Measurements from ENCODE around the gene PRKAB1. TPM values are rescaled to one million over a fixed set of nuclear protein-coding genes. Genes with fewer than 3 reads are reported as not detected.

Gene PRKAB1
- total RNA-seq, 2 experiments from 2014 or later, result 18.6 to 24.2 TPM

DNA sequence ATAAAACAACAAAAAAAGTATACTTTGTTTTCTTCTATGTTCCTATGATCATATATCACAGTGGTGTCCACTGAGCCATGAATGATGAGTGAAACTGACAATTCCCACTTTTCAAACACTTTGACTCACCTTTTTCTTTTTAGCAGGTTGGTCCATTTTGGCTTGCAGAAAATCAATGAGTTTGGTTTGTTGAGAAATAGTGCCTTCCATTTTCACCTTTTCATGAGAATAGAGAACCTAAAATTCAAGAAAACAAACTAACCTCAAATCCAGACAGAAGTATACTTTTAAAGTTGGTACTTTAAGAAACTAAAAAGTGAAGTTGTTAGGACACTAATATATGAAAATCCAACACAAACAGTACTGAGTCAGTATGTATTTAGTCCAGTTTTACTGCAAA lies 52.4 kb downstream of the PRKAB1 start:
- no peaks in the 10 kb centered on the region for H3K36me3 ChIP-seq (ENCODE audit: insufficient read depth, low read length)
- DNase-seq (no peak), ATAC-seq (ENCODE audit: poor library complexity) (no peak)
- H3K27me3 ChIP-seq (ENCODE audit: control insufficient read depth in 1 of 2, insufficient read depth in 2 of 2, low read length in 2 of 2), result no peaks in the 10 kb centered on the region
- CTCF ChIA-PET, result no interaction called here
- TF ChIP-seq, protein P1, sequence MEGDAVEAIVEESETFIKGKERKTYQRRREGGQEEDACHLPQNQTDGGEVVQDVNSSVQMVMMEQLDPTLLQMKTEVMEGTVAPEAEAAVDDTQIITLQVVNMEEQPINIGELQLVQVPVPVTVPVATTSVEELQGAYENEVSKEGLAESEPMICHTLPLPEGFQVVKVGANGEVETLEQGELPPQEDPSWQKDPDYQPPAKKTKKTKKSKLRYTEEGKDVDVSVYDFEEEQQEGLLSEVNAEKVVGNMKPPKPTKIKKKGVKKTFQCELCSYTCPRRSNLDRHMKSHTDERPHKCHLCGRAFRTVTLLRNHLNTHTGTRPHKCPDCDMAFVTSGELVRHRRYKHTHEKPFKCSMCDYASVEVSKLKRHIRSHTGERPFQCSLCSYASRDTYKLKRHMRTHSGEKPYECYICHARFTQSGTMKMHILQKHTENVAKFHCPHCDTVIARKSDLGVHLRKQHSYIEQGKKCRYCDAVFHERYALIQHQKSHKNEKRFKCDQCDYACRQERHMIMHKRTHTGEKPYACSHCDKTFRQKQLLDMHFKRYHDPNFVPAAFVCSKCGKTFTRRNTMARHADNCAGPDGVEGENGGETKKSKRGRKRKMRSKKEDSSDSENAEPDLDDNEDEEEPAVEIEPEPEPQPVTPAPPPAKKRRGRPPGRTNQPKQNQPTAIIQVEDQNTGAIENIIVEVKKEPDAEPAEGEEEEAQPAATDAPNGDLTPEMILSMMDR (IDR thresholded peaks at IDR 0.05), result no peak
- intact Hi-C loops (cut with DNase I, micrococcal nuclease), result no loop called here
- no peak overlapping the region for H3K27ac ChIP-seq (ENCODE audit: low read depth in 1 of 2, low read length in 2 of 2)
- Mint-ChIP-seq H3K27ac (no peak overlapping the region), H3K36me3 (ENCODE audit: low read depth) (no peaks in the 10 kb centered on the region), H3K4me1 (ENCODE audit: low read depth) (no peaks in the 10 kb centered on the region), H3K27me3 (no peaks in the 10 kb centered on the region), H3K9me3 (no peaks in the 10 kb centered on the region), H3K4me3 (no peak overlapping the region)
- no peaks in the 10 kb centered on the region for H3K9me3 ChIP-seq (ENCODE audit: control insufficient read depth in 1 of 2, insufficient read depth in 1 of 2, low read length in 2 of 2)
- no peaks in the 10 kb centered on the region for H3K4me1 ChIP-seq (ENCODE audit: insufficient read depth, low read length)
- H3K4me3 ChIP-seq (ENCODE audit: low read length), result no peak overlapping the region
- POLR2A ChIA-PET, result no interaction called here

DNA sequence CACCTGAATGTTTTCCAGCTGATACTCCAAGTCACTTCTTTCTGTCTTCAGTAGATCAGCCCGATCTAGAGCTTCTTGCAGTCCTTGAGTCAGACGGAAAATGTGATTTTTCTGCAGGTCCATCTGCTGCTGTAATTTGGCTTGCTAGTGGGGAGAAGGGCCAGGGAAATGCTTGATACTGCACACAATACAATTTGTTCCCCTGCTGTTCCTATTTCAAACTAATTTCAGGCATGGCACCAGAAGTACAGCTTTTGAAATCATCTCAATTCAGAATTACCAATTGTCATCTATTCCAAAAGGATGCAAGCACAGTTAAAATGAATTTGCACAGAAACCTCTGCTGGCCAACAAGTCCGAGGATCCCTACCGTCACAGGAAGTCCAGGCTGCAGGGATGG lies 53.4 kb downstream of the PRKAB1 start:
- no peaks in the 10 kb centered on the region for H3K27me3 ChIP-seq (ENCODE audit: control insufficient read depth in 1 of 2, insufficient read depth in 2 of 2, low read length in 2 of 2)
- ATAC-seq (ENCODE audit: poor library complexity) (no peak), DNase-seq (no peak)
- H3K36me3 Mint-ChIP-seq (ENCODE audit: low read depth), result no peaks in the 10 kb centered on the region
- TF ChIP-seq, protein P1 (IDR thresholded peaks at IDR 0.05), result no peak
- no peaks in the 10 kb centered on the region for H3K36me3 ChIP-seq (ENCODE audit: insufficient read depth, low read length)
- no peaks in the 10 kb centered on the region for H3K4me1 Mint-ChIP-seq (ENCODE audit: low read depth)
- H3K9me3 ChIP-seq (ENCODE audit: control insufficient read depth in 1 of 2, insufficient read depth in 1 of 2, low read length in 2 of 2), result no peaks in the 10 kb centered on the region
- H3K4me1 ChIP-seq (ENCODE audit: insufficient read depth, low read length), result no peaks in the 10 kb centered on the region
- no peak overlapping the region for H3K27ac ChIP-seq (ENCODE audit: low read depth in 1 of 2, low read length in 2 of 2)
- ChIA-PET POLR2A (no interaction called here), CTCF (no interaction called here)
- no peaks in the 10 kb centered on the region for H3K9me3 Mint-ChIP-seq
- H3K27ac Mint-ChIP-seq, result no peak overlapping the region
- intact Hi-C loops (cut with DNase I, micrococcal nuclease), result no loop called here
- no peak overlapping the region for H3K4me3 ChIP-seq (ENCODE audit: low read length)
- no peak overlapping the region for H3K4me3 Mint-ChIP-seq
- H3K27me3 Mint-ChIP-seq, result no peaks in the 10 kb centered on the region

DNA sequence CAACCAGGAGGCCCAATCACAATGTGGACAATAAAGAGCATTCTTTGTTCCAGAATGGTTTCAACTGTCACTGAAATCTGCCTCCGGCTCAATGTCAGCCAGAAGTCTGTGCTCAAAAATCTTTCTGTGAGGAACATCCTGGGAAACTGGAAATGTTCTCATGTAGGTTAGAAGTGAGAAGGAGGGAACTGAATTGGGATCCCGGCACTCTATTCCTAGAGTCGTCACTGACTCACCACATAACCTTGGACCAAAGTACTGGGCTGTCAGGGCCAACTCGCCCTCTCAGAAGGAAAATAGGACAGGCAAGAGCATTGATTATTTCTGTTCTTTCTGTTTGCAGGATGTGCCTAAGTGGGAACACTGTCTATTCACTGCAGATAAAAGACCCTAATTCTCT lies 57.6 kb downstream of the PRKAB1 start:
- Mint-ChIP-seq H3K36me3 (ENCODE audit: low read depth) (no peaks in the 10 kb centered on the region), H3K4me3 (no peak overlapping the region), H3K27ac (no peak overlapping the region), H3K4me1 (ENCODE audit: low read depth) (no peaks in the 10 kb centered on the region), H3K27me3 (no peaks in the 10 kb centered on the region), H3K9me3 (no peaks in the 10 kb centered on the region)
- CTCF ChIA-PET, result no interaction called here
- no peak overlapping the region for H3K27ac ChIP-seq (ENCODE audit: low read depth in 1 of 2, low read length in 2 of 2)
- TF ChIP-seq, protein P1 (IDR thresholded peaks at IDR 0.05), result no peak
- H3K4me3 ChIP-seq (ENCODE audit: low read length), result no peak overlapping the region
- no peaks in the 10 kb centered on the region for H3K36me3 ChIP-seq (ENCODE audit: insufficient read depth, low read length)
- intact Hi-C loops (cut with DNase I, micrococcal nuclease), result no loop called here
- ATAC-seq (ENCODE audit: poor library complexity) (no peak), DNase-seq (no peak)
- POLR2A ChIA-PET, result no interaction called here
- no peaks in the 10 kb centered on the region for H3K9me3 ChIP-seq (ENCODE audit: control insufficient read depth in 1 of 2, insufficient read depth in 1 of 2, low read length in 2 of 2)
- no peaks in the 10 kb centered on the region for H3K4me1 ChIP-seq (ENCODE audit: insufficient read depth, low read length)
- H3K27me3 ChIP-seq (ENCODE audit: control insufficient read depth in 1 of 2, insufficient read depth in 2 of 2, low read length in 2 of 2), result no peaks in the 10 kb centered on the region

Measured in CD4-positive, alpha-beta T cell (primary cell).